Posterior vena cava (tissue), 2 donors: ENCODE results near the gene ZNF577. TPM values are rescaled to one million over a fixed set of nuclear protein-coding genes. Genes with fewer than 3 reads are reported as not detected.
"Not testable (repeated sequence)": the region's sequence is repeated elsewhere in the genome, so short reads cannot be mapped to it uniquely, and the experiment has no call there.

Experiments used
- DNase-seq: peaks from one replicate; pipeline ENCODE4 v3.0.0-alpha.2; 2020; ENCODE audit warnings: low spot score
- intact Hi-C, 2 donors: fragments of 100-400 bp; cut with DNase I; formaldehyde crosslinking; loops; one replicate each; pipeline versions ENCODE4 v1.14.1 to v1.14.2; 2022 to 2023
- long read RNA-seq, 2 donors: library from polyadenylated mRNA; unstranded; transcript quantifications; one replicate each; pipeline ENCODE4 v2.0.0, GENCODE V29; 2020 to 2021
- total RNA-seq, 2 donors: library from RNA; stranded (reverse); fragmentation: NEBNext Ultra II Directional; extraction: Animal tissue kit (Norgen Biotek cat#: 25700); gene quantifications; one replicate each; pipeline ENCODE4 v1.2.1, GENCODE V29; 2021
- donor health status: DM: yes; HTN: yes; CAD: no.
- donor health status: DM: yes; HTN: yes; CAD: no.

The ZNF577 gene
- total RNA-seq = 10 to 100 TPM in 1 of 2 donors, 1 to 10 TPM in 1; 9.3 to 10.0 TPM
- long read RNA-seq, donor 1, partial matches to known transcripts = 1 of 6 reads
- long read RNA-seq, donor 1, other reads (novel, unspliced or antisense) = 4 of 6 reads
- long read RNA-seq, donor 2, partial matches to known transcripts = 1 of 6 reads
- long read RNA-seq, donor 2, other reads (novel, unspliced or antisense) = 3 of 6 reads

GRCh38 chr19:51887522-51888498 lies at the start of gene ZNF577:
Gene ZNF577, minus strand, starts transcription at chr19:51887951. Its CDS starts 7,569 bp downstream, at chr19:51880382.
- intact Hi-C loops = loop anchor here in 1 of 2 donors (1.0 kb wide), 1 partner anchor 38 kb away; no protein-coding TSS in a partner anchor
- peak; percentile 96 for DNase-seq

GRCh38 chr19:51931921-51932320 lies 44.2 kb upstream of the ZNF577 start:
- intact Hi-C loops = no loop called here
- no peak for DNase-seq

DNA sequence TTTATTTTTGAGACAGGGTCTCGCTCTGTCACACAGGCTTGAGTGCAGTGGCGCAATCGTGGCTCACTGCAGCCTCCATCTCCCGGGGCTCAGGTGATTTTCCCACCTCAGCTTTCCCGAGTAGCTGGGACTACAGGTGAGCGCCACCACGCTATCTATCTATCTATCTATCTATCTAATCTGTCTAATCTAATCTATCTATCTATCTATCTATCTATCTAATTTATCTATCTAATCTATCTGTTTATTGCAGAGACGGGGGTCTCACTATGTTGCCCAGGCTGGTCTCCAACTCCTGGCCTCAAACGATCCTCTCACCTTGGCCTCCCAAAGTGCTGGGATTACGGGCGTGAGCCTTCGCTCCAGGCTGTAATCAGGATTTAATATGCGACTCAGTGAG lies 40.1 kb upstream of the ZNF577 start:
- no peak for DNase-seq
- intact Hi-C loops = no loop called here

DNA sequence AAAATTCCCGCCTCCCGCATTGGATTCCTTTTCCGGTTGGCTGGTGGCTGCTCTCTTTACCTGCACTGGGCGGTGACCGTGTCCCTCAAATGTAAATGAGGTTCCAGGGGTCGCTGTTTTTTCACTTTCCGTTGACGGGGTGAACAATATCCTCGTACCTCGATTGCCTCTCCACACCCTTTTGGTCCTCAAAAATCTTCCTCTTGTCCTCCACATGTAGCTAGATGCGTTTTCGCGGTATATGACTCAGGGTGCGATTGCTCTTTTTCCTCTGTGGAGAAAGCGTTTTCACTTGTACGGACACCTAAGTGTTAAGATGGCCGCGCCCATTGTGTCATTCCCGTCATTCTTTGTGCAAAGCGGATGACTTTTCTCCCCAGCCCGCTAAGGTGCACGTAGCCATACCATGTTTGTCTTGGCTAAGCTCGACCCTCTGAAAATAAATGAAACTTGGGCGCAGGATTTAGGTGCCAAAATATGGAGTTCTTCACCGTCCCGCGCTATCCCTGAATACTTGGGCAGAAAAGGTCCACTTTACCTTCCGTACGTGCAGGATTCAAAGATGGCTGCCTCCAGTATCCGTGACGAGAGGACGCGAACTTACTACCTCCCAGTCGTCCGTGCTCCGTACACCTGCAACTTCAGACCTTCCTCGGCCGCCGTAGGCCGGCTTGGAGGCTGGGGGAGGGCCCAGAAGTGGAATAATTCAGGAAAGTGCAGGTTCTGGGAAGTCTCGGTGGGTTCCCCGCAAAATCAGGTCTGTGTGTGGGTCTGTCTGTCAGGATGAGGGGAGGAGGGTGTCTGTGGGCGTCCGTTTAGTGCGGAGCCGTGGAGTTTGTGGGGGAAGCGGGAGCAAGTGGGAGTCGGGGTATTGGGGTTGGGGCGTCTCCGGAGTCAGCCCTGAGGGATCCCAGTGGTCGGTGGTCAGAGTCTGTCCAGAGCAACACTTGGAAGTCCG lies 39.3 kb upstream of the ZNF577 start, which contains the start of gene ZNF613:
Gene ZNF613 (plus strand): TSS at position 689 of the 958 bp plus-strand sequence. CDS start 8,749 bp downstream, outside the sequence.
- intact Hi-C loops = loop anchor here in 1 of 2 donors (1.0 kb wide), 1 partner anchor 39 kb away; no protein-coding TSS in a partner anchor
- peak; percentile 95 for DNase-seq

- DNase-seq = no peak
- intact Hi-C loops = loop anchor here in 1 of 2 donors (1.0 kb wide), 1 partner anchor 38 kb away; no protein-coding TSS in a partner anchor
Observed at GRCh38 chr19:51926426-51926783, 38.7 kb upstream of the ZNF577 start.

DNA sequence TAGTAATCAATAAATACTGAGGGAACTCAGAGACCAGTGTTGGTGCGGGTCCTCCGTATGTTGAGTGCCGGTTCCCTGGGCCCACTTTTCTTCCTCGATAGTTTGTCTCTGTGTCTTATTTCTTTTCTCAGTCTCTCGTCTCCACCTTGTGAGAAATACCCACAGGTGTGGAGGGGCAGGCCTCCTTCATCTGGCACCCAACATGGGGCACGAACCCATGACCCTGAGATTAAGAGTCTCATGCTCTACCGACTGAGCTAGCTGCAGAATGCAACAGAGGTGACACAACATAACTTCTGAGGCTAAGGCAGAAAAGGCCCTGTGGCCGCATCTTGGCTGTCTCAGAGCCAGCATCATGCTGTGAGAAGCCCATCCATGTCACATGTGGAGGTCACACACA lies 34.2 kb upstream of the ZNF577 start:
- no peak for DNase-seq
- intact Hi-C loops = no loop called here

GRCh38 chr19:51919606-51920005 lies 31.9 kb upstream of the ZNF577 start:
- intact Hi-C loops = no loop called here
- no peak for DNase-seq

DNA sequence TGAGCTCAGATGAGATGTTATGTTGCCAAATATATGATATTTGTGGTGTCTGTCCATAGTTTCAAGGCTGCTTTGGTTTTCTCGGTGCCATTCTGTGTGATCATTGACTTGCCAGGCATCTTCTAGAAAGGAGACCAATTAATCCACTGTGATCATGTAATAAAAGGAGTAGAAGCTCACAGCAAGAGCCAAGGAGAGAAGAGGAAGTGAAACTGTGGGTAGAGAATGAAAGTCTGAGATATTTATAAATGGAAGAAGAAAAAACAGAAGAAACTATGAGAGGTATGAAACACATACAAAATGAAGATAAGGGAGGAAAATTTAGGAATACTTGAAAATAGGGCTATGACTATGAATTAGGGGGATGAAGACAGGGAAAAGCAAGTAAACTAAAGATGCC lies 28.4 kb upstream of the ZNF577 start:
- intact Hi-C loops = no loop called here

DNA sequence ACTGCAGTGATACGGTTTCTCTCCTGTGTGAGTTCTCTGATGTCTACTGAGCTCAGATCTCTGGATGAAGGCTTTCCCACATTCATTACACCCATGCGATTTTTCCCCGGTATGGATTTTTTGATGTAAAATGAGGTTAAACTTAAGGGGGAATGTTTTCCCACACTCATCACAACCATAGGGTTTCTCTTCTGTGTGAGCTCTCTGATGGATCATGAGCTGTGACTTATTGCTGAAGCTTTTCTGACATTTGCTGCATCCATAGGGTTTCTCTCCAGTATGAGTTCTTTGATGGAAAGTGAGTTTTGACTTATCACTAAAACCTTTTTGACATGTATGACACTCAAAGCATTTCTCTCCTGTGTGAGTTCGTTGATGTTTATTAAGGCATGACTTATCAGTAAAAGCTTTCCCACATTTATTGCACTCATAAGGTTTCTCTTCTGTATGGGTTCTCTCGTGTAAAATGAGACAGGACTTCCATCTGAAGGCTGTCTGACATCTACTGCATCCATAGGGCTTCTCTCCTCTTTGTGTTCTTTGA lies 27.6 kb upstream of the ZNF577 start:
- no peak for DNase-seq
- intact Hi-C loops = no loop called here

More for the DNA sequence above, 28.4 kb upstream of the ZNF577 start:
- no peak for DNase-seq

- intact Hi-C loops, DNase-seq: not testable (repeated sequence)
Observed at GRCh38 chr19:51907981-51908380, 20.2 kb upstream of the ZNF577 start.

GRCh38 chr19:51906108-51906507 lies 18.4 kb upstream of the ZNF577 start:
- DNase-seq, intact Hi-C loops: not testable (repeated sequence)

DNA sequence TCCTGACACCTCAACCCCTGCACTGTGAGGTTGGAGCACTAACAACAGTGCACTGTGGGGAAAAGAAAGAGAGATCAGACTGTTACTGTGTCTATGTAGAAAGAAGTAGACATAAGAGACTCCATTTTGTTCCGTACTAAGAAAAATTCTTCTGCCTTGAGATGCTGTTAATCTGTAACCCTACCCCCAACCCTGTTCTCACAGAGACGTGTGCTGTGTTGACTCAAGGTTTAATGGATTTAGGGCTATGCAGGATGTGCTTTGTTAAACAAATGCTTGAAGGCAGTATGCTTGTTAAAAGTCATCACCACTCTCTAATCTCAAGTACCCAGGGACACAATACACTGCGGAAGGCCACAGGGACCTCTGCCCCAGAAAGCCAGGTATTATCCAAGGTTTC lies 17.9 kb upstream of the ZNF577 start:
- DNase-seq, intact Hi-C loops: not testable (repeated sequence)

GRCh38 chr19:51905206-51905605 lies 17.5 kb upstream of the ZNF577 start:
- intact Hi-C loops = no loop called here
- DNase-seq = no peak

GRCh38 chr19:51904331-51905165 lies 16.8 kb upstream of the ZNF577 start, which contains the start of gene ZNF649:
Gene ZNF649, minus strand, starts transcription at chr19:51905017. Its CDS starts 4,910 bp downstream, at chr19:51900107.
- intact Hi-C loops = no loop called here

GRCh38 chr19:51903192-51903591 lies 15.4 kb upstream of the ZNF577 start:
- no peak for DNase-seq
- intact Hi-C loops = no loop called here

More at GRCh38 chr19:51904331-51905165, 16.8 kb upstream of the ZNF577 start, which contains the start of gene ZNF649:
- DNase-seq = peak; percentile 96

- intact Hi-C loops = loop anchor here in 1 of 2 donors (1.0 kb wide), 1 partner anchor 46 kb away; no protein-coding TSS in a partner anchor
- DNase-seq = no peak
Observed at GRCh38 chr19:51901860-51902259, 14.1 kb upstream of the ZNF577 start.

GRCh38 chr19:51891193-51891747 lies 3.5 kb upstream of the ZNF577 start:
- no peak for DNase-seq
- intact Hi-C loops = no loop called here
